ENCODE measurements around the gene AGO1. TPM values are rescaled to one million over a fixed set of nuclear protein-coding genes. Genes with fewer than 3 reads are reported as not detected.

AGO1 gene
- total and polyA plus RNA-seq, 2 experiments from 2014 or later, result 7.6 to 22.2 TPM

DNA sequence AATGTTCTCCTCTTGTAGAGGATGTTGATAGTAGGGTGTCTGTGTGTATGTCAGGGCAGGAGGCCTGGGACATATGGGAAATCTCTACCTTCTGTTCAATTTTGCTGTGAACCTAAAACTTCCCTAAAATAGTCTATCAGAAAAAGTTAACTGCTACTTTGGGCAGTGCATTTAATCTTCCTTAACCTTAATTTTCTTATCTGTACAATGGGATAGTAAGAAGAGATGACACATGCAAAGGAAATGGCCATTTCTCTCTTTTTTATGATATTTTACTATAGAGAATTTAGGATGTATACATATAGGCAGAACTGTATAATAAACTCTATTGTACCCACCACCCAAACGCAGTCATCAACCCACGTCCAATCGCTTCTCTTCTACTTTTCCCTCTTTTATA is 56.5 kb downstream of the AGO1 start:
- Histone ChIP-seq H3K4me3 (no peak overlapping the region), H3K27me3 (no peaks in the 10 kb centered on the region), H3K9me2 (replicated peaks; ENCODE audit: insufficient read depth) (no peaks in the 10 kb centered on the region), H3K27ac (no peak overlapping the region), H3K9me3 (ENCODE audit: low read depth) (no peaks in the 10 kb centered on the region), H3K79me2 (peaks cover 99% of the 10 kb centered on the region), H3K4me1 (ENCODE audit: insufficient read depth) (peaks cover 10% of the 10 kb centered on the region), H4K20me1 (ENCODE audit: insufficient read depth, poor library complexity, severe bottlenecking) (peaks cover 25% of the 10 kb centered on the region), H3K36me3 (replicated peaks; ENCODE audit: insufficient read depth, low read depth) (no peaks in the 10 kb centered on the region), H3K4me2 (no peak overlapping the region), H2AFZ (no peak overlapping the region)
- TF ChIP-seq EZH2phosphoT487 (IDR thresholded peaks at IDR 0.05; ENCODE audit: low read depth, severe bottlenecking, unreplicated experiment) (no peak), EZH2 (IDR thresholded peaks at IDR 0.05; ENCODE audit: borderline replicate concordance) (no peak)
- TF ChIP-seq, protein P1, sequence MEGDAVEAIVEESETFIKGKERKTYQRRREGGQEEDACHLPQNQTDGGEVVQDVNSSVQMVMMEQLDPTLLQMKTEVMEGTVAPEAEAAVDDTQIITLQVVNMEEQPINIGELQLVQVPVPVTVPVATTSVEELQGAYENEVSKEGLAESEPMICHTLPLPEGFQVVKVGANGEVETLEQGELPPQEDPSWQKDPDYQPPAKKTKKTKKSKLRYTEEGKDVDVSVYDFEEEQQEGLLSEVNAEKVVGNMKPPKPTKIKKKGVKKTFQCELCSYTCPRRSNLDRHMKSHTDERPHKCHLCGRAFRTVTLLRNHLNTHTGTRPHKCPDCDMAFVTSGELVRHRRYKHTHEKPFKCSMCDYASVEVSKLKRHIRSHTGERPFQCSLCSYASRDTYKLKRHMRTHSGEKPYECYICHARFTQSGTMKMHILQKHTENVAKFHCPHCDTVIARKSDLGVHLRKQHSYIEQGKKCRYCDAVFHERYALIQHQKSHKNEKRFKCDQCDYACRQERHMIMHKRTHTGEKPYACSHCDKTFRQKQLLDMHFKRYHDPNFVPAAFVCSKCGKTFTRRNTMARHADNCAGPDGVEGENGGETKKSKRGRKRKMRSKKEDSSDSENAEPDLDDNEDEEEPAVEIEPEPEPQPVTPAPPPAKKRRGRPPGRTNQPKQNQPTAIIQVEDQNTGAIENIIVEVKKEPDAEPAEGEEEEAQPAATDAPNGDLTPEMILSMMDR (IDR thresholded peaks at IDR 0.05; ENCODE audit: poor library complexity), result no peak
- WGBS (ENCODE audit: low lambda C conversion rate, missing lambda C conversion rate), result 96% methylated on average over 3 of the region's 3 CpGs
- no peak for DNase-seq (ENCODE audit: low spot score)

- DNase-seq (ENCODE audit: low spot score), result no peak
- no peak overlapping the region for H2AFZ ChIP-seq
- no peaks in the 10 kb centered on the region for H3K9me2 ChIP-seq (replicated peaks; ENCODE audit: insufficient read depth)
- peaks cover 95% of the 10 kb centered on the region for H3K79me2 ChIP-seq
- 68% methylated on average over 2 of the region's 2 CpGs for WGBS (ENCODE audit: low lambda C conversion rate, missing lambda C conversion rate)
- H3K4me1 ChIP-seq (ENCODE audit: insufficient read depth), result no peaks in the 10 kb centered on the region
- H3K4me2 ChIP-seq, result no peak overlapping the region
- TF ChIP-seq EZH2phosphoT487 (IDR thresholded peaks at IDR 0.05; ENCODE audit: low read depth, severe bottlenecking, unreplicated experiment) (no peak), EZH2 (IDR thresholded peaks at IDR 0.05; ENCODE audit: borderline replicate concordance) (no peak)
- TF ChIP-seq, protein P1 (IDR thresholded peaks at IDR 0.05; ENCODE audit: poor library complexity), result no peak
- no peaks in the 10 kb centered on the region for H3K9me3 ChIP-seq (ENCODE audit: low read depth)
- H3K27ac ChIP-seq, result no peak overlapping the region
- H3K36me3 ChIP-seq (replicated peaks; ENCODE audit: insufficient read depth, low read depth), result no peaks in the 10 kb centered on the region
- H3K4me3 ChIP-seq, result no peak overlapping the region
- no peaks in the 10 kb centered on the region for H3K27me3 ChIP-seq
- H4K20me1 ChIP-seq (ENCODE audit: insufficient read depth, poor library complexity, severe bottlenecking), result peaks cover 23% of the 10 kb centered on the region
Measured at GRCh38 chr1:35945327-35945726, 62.3 kb downstream of the AGO1 start.

DNA sequence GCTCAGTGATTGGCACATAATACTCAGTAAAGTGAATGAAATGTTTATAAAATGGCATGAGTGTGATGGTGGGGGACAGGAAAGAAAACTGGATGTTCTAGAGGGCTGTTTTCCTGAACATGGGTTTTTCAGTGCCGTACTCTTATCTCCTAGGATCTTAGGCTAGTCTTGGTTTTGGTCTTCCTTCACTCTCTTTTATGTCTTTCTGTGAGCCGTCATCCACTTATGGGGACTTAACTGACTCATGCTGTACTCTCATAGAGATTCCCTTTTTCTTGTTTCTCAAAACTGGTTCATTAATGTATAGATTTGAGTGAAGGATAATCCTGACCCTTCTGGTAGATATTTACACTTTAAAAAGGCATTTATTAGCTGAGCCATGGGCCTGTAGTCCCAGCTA is 64.5 kb downstream of the AGO1 start:
- no peak overlapping the region for H2AFZ ChIP-seq
- no peak overlapping the region for H3K27ac ChIP-seq
- no peak for DNase-seq (ENCODE audit: low spot score)
- H3K79me2 ChIP-seq, result peaks cover 88% of the 10 kb centered on the region
- H3K27me3 ChIP-seq, result no peaks in the 10 kb centered on the region
- TF ChIP-seq EZH2phosphoT487 (IDR thresholded peaks at IDR 0.05; ENCODE audit: low read depth, severe bottlenecking, unreplicated experiment) (no peak), EZH2 (IDR thresholded peaks at IDR 0.05; ENCODE audit: borderline replicate concordance) (no peak)
- TF ChIP-seq, protein P1 (IDR thresholded peaks at IDR 0.05; ENCODE audit: poor library complexity), result no peak
- no peak overlapping the region for H3K4me2 ChIP-seq
- no peaks in the 10 kb centered on the region for H3K4me1 ChIP-seq (ENCODE audit: insufficient read depth)
- peaks cover 18% of the 10 kb centered on the region for H4K20me1 ChIP-seq (ENCODE audit: insufficient read depth, poor library complexity, severe bottlenecking)
- no peaks in the 10 kb centered on the region for H3K36me3 ChIP-seq (replicated peaks; ENCODE audit: insufficient read depth, low read depth)
- no peak overlapping the region for H3K4me3 ChIP-seq
- no peaks in the 10 kb centered on the region for H3K9me2 ChIP-seq (replicated peaks; ENCODE audit: insufficient read depth)
- H3K9me3 ChIP-seq (ENCODE audit: low read depth), result no peaks in the 10 kb centered on the region
- 50% methylated on average over 2 of the region's 2 CpGs for WGBS (ENCODE audit: low lambda C conversion rate, missing lambda C conversion rate)

GRCh38 chr1:35958558-35958957 is 75.5 kb downstream of the AGO1 start:
- no peak for DNase-seq (ENCODE audit: low spot score)
- Histone ChIP-seq H3K27me3 (no peaks in the 10 kb centered on the region), H3K4me1 (ENCODE audit: insufficient read depth) (peaks cover 8% of the 10 kb centered on the region), H3K79me2 (peaks cover 63% of the 10 kb centered on the region), H4K20me1 (ENCODE audit: insufficient read depth, poor library complexity, severe bottlenecking) (peaks cover 12% of the 10 kb centered on the region), H3K9me2 (replicated peaks; ENCODE audit: insufficient read depth) (no peaks in the 10 kb centered on the region), H3K4me3 (no peak overlapping the region), H3K36me3 (replicated peaks; ENCODE audit: insufficient read depth, low read depth) (no peaks in the 10 kb centered on the region), H3K27ac (no peak overlapping the region), H3K9me3 (ENCODE audit: low read depth) (no peaks in the 10 kb centered on the region), H2AFZ (no peak overlapping the region), H3K4me2 (peak overlapping the region; percentile 14)
- TF ChIP-seq EZH2 (IDR thresholded peaks at IDR 0.05; ENCODE audit: borderline replicate concordance) (no peak), EZH2phosphoT487 (IDR thresholded peaks at IDR 0.05; ENCODE audit: low read depth, severe bottlenecking, unreplicated experiment) (no peak)
- TF ChIP-seq, protein P1 (IDR thresholded peaks at IDR 0.05; ENCODE audit: poor library complexity), result no peak
- WGBS (ENCODE audit: low lambda C conversion rate, missing lambda C conversion rate), result 90% methylated on average over 1 of the region's 1 CpG
